ENCODE data around the gene FBRSL1. TPM values are rescaled to one million over a fixed set of nuclear protein-coding genes. Genes with fewer than 3 reads are reported as not detected.

The FBRSL1 gene
- total RNA-seq, 4 donors from 2014 or later, result 2.4 to 8.5 (median 5.0) TPM

DNA sequence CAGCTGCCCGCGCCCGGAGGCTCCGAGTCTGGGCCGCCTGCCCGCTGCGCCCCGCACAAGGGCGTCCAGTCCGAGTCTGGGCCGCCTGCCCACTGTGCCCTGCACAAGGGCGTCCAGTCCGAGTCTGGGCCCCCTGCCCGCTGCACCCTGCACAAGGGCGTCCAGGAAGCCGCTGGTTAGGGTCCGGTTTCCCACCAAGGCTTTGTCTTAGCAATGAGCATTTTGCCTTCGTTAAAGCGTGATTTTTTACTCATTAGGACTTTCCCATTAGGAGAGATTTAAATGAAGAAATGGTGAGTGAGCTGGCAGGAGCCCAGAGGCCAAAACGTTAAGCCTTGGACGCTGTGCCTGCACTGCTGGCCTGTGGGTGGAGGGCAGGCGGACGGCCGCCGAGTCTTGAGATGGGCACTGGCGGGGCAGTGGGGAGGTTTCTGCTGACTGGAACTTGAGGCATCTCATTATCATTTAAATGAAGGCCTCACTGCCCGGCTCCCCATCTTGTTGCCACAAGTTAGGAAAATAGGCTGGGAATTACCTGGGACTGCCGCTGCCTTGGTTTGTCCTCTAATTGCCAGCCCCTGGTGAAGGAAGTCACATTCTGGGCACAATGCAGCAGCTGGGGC, 36.0 kb downstream of the FBRSL1 start:
- TF ChIP-seq, protein P1, sequence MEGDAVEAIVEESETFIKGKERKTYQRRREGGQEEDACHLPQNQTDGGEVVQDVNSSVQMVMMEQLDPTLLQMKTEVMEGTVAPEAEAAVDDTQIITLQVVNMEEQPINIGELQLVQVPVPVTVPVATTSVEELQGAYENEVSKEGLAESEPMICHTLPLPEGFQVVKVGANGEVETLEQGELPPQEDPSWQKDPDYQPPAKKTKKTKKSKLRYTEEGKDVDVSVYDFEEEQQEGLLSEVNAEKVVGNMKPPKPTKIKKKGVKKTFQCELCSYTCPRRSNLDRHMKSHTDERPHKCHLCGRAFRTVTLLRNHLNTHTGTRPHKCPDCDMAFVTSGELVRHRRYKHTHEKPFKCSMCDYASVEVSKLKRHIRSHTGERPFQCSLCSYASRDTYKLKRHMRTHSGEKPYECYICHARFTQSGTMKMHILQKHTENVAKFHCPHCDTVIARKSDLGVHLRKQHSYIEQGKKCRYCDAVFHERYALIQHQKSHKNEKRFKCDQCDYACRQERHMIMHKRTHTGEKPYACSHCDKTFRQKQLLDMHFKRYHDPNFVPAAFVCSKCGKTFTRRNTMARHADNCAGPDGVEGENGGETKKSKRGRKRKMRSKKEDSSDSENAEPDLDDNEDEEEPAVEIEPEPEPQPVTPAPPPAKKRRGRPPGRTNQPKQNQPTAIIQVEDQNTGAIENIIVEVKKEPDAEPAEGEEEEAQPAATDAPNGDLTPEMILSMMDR (IDR thresholded peaks at IDR 0.05; ENCODE audit: low read depth), result no peak

DNA sequence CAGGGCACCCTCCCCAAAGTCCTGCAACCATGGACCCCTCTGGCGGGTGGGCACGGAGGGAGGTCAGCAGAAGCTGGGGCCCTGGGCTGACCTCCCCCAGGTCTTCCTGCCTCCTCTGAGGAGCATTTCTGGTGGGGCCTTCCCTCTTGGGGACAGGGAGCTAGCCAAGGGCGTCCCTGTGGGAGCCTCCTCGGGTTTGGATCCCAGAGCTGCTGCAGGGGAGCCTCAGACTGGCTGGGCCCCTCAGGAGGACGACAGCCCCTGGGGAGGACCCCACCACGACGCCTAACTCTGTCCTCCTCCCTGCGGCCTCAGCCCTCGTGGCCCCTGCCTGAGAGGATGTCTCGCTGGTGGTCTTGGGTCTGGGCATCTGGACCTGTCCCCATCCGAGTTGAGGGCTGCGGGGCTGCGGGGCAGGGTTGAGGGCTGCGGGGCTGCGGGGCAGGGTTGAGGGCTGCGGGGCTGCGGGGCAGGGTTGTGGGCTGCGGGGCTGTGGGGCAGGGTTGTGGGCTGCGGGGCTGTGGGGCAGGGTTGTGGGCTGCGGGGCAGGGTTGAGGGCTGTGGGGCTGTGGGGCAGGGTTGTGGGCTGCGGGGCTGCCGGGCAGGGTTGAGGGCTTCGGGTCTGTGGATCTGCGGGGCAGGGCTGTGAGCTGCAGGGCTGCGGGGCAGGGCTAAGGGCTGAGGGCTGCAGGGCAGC, 37.4 kb downstream of the FBRSL1 start:
- TF ChIP-seq, protein P1 (IDR thresholded peaks at IDR 0.05; ENCODE audit: low read depth), result no peak

DNA sequence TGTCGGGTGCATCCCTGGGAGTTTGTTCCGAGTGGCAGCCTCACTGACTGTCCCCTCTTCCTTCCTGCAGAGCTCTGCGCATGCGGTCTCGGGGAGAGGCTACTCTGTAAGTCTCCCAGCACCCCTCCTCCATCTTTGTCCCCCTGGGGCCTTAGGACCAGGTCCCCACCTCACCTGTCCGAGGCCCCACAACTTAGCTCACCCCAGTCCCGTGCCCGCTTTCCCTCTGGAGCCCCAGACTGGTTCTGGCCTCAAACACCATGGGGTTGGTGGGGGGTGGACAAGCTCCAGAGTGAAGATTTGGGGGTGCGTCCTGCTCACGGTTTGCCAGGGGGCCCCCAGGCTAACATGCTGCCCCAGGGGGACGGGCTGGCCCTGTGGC, 37.9 kb downstream of the FBRSL1 start:
- TF ChIP-seq, protein P1 (IDR thresholded peaks at IDR 0.05; ENCODE audit: low read depth), result no peak

DNA sequence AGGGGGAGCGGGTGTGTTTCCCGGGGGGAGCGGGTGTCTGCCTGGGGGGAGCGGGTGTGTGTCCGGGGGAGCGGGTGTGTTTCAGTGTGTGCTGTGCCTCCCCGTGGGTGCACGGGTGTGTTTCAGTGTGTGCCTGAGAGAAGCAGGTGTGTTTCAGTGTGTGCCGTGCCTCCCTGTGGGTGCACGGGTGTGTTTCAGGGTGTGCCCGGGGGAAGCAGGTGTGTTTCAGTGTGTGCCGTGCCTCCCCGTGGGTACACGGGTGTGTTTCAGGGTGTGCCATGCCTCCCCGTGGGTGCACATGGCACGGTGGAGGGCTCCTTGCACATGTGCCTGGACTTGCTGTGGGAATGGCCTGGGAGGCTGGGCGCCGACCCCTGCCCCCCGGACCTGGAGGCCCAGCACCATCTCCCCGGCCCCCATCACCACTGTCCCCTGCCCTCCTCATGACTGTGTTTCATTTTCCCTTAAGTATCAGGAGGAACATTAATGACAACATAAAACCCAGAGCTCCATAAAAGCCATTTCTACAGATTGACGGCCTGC, 38.7 kb downstream of the FBRSL1 start:
- TF ChIP-seq, protein P1 (IDR thresholded peaks at IDR 0.05; ENCODE audit: low read depth), result no peak

- TF ChIP-seq, protein P1 (IDR thresholded peaks at IDR 0.05; ENCODE audit: low read depth), result no peak
Measured at GRCh38 chr12:132529156-132529839, 39.3 kb downstream of the FBRSL1 start.

GRCh38 chr12:132529906-132530305, 40.0 kb downstream of the FBRSL1 start:
- TF ChIP-seq, protein P1 (IDR thresholded peaks at IDR 0.05; ENCODE audit: low read depth), result no peak

- TF ChIP-seq, protein P1 (IDR thresholded peaks at IDR 0.05; ENCODE audit: low read depth), result no peak
Measured at GRCh38 chr12:132530447-132530846, 40.5 kb downstream of the FBRSL1 start.

Data from subcutaneous adipose tissue (tissue), 4 donors.